Prostate gland (tissue), 2 donors: ENCODE results near the gene ERBB2.

Experiments
- POLR2A ChIP-seq: fragments of 450-650 bp; IDR thresholded peaks from one replicate; pipeline ENCODE4 v1.6.1; 2016; ENCODE audit warnings: antibody characterized with exemption, mild to moderate bottlenecking
- TF ChIP-seq, protein P1 (sequence below), 4 experiments: fragments of 200-600 bp in 2 of 4; fragments of 450-650 bp in 2 of 4; sonication (generic) in 2 of 4; IDR thresholded peaks; 1 replicate in 3 of 4; 2 replicates in 1 of 4; pipeline ENCODE4 v1.5.1; 2016 to 2019; ENCODE audit warnings: antibody characterized with exemption in 4 of 4, mild to moderate bottlenecking in 2 of 4, moderate library complexity in 2 of 4

DNA sequence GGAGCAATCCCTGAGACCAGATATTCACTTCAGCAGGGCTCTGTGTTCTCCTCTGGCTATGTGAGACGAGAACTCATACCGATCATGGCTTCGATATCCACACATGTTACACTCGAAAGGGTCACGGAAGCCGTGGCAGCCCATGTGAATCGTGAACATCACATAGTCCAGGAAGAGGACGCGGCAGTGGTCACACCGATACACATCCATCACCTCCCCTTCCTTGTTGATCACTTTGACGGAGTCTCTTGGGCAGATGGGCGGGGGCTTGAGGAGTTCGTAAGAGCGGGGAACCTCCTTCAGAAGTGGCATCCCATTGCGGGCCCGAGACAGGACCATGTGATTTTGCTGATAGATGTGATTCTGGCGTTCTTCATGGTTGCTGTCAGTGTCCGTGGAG, 65.9 kb downstream of the ERBB2 start:
- TF ChIP-seq, protein P1, sequence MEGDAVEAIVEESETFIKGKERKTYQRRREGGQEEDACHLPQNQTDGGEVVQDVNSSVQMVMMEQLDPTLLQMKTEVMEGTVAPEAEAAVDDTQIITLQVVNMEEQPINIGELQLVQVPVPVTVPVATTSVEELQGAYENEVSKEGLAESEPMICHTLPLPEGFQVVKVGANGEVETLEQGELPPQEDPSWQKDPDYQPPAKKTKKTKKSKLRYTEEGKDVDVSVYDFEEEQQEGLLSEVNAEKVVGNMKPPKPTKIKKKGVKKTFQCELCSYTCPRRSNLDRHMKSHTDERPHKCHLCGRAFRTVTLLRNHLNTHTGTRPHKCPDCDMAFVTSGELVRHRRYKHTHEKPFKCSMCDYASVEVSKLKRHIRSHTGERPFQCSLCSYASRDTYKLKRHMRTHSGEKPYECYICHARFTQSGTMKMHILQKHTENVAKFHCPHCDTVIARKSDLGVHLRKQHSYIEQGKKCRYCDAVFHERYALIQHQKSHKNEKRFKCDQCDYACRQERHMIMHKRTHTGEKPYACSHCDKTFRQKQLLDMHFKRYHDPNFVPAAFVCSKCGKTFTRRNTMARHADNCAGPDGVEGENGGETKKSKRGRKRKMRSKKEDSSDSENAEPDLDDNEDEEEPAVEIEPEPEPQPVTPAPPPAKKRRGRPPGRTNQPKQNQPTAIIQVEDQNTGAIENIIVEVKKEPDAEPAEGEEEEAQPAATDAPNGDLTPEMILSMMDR (IDR thresholded peaks at IDR 0.05): no peak
- no peak for TF ChIP-seq POLR2A
